Epidermal melanocyte (primary cell): Measurements from ENCODE around the gene C5AR2.
"Not testable (repeated sequence)": the region's sequence is repeated elsewhere in the genome, so short reads cannot be mapped to it uniquely, and the experiment has no call there.

Experiments used
- DNase-seq: peaks from one replicate; pipeline ENCODE4 v3.0.0; 2011; ENCODE audit warnings: low spot score; ENCODE audit not compliant: insufficient read length

The C5AR2 gene

DNA sequence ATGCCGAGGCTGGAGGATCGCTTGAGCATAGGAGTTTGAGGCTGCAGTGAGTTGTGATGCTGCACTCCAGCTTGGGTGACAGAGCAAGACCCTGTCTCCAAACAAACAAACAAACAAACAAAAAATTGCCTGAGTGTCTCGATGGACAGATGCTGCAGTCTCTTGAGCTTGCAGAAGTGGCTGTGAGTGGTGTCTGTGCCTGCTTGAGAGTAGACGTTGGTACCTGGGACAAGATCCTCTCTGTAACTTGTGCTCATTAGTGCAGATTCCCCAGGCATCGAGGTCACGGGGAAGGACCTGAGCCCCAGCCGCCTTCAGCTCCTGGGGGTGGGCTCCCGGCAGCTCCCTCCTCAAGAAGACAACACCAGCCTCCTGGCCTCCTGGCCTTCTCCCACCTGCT is 8.6 kb upstream of the C5AR2 start:
- DNase-seq = no peak

- DNase-seq = no peak
These were observed 8.1 kb upstream of the C5AR2 start for GRCh38 chr19:47323872-47324271.

DNA sequence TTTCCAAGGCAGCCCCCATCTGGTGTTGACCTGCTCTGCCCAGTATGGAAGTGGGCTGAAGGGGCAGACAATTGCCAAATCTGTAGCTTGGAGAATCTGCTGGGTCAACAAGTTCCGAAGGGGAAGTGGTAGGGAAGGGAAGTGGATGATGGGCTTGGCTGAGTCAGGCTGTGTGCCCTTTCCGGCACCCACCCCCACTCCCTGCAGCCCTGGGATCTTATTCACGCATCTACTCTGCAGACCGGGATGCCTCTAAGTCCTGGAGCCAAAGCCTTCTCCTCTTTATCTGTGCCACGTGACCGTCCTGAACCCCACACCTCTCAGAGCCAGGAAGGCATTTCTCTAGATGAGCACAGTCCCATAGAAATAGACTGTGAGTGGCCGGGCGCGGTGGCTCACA is 7.5 kb upstream of the C5AR2 start:
- DNase-seq = no peak

DNA sequence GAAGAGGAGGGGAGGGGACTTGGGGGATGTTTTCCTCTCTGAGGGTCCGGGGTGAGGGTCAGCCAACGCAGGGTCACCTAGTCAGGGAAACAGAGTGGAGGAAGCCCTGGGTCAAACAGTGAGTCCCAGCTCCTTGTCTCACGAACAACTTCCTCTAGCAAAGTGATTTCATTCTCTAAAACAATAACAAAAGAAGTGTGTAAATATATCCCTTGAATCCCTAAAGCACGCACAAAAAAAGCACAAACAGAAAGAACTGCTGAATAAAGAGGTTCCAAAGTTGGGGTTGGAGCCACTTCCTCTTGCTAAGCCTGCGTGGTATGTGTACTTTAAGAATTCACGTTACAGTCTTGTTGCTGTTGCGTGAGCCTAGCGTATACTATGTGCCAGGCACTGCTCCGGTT is 1.5 kb upstream of the C5AR2 start:
- DNase-seq = no peak

DNA sequence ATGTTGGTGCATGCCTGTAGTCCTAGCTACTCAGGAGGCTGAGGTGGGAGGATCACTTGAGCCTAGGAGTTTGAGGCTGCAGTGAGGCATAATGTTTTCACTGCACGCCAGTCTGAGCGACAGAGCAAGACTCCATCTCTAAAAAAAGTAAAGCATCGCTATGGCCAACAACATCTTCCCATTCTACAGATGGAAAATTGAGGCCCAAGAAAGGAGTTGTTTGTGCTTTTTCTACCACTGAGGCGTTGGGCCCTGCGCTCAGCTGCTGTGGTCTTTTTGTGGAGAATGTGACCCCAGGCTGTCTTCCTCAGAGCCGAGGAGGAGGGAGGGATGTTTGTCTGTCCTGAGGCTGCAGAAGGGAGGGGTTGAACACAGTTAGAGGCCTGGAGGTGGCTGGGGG is 485 bp upstream of the C5AR2 start:
- no peak for DNase-seq

- not testable (repeated sequence) for DNase-seq
These were observed 5.1 kb downstream of the C5AR2 start for GRCh38 chr19:47336765-47337718.

DNA sequence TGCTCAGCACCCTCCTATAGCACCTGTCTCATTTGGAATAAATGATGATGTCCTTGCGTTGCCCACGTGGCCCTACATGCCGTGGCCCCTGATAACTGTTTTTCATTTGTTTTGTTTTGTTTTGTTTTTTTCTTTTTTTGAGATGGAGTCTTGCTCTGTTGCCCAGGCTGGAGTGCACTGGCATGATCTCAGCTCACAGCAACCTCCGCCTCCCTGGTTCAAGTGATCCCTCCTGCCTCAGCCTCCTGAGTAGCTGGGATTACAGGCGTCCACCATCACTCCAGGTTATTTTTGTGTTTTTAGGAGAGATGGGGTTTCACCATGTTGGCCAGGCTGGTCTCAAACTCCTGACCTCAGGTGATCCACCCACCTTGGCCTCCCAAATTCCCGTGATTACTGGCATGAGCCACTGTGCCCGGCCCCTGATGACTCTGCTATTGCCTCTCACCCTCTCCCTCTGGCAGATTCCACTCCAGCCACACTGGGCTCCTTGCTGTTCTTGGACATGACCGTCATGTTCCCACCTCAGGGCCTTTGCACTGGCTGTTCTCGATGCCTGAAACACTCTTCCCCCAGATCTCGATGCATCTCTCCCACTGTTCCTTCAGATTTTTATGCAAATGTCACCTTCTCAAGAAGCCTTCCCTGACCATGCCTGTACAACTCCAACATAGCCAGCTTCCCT is 7.4 kb downstream of the C5AR2 start:
- DNase-seq = no peak

DNA sequence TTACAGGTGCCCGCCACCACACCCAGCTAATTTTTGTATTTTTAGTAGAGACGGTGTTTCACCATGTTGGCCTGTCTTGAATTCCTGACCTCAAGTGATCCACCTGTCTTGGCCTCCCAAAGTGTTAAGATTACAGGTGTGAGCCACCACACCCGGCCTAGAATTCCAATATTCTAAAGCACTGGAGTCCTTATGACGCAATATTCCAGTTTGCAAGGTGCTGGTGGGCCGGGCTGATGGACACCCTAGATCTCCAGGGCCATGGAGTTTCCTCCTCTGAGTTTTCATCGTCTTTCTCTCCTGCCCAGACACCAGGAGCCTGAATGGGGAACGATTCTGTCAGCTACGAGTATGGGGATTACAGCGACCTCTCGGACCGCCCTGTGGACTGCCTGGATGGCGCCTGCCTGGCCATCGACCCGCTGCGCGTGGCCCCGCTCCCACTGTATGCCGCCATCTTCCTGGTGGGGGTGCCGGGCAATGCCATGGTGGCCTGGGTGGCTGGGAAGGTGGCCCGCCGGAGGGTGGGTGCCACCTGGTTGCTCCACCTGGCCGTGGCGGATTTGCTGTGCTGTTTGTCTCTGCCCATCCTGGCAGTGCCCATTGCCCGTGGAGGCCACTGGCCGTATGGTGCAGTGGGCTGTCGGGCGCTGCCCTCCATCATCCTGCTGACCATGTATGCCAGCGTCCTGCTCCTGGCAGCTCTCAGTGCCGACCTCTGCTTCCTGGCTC is 8.7 kb downstream of the C5AR2 start:
- no peak for DNase-seq

GRCh38 chr19:47341734-47342133 is 9.8 kb downstream of the C5AR2 start:
- no peak for DNase-seq

DNA sequence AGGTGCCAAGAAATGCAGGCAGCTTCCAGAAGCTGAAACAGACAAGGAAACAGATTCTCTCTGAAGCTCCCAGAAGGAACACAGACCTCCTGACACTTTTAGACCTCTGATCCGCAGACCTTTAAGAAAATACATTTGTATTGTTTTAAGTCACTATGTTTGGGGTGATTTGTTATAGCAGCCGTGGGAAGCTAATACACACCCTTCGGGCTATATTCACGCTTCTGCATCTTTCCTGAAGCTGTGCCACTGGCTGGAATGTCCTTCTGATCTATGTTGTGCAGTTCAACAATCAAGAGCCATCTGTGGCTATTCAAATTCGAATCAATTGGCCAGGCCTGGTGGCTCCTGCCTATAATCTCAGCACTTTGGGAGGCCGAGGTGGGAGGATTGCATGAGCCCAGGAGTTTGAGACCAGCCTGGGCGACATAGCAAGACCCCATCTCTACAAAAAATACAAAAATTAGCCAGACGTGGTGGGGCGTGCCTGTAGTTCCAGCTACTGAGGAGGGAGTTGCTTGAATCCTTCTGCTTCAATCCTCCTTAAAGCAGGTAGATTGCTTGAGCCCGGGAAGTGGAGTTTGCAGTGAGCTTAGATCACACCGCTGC is 11.3 kb downstream of the C5AR2 start:
- no peak for DNase-seq

DNA sequence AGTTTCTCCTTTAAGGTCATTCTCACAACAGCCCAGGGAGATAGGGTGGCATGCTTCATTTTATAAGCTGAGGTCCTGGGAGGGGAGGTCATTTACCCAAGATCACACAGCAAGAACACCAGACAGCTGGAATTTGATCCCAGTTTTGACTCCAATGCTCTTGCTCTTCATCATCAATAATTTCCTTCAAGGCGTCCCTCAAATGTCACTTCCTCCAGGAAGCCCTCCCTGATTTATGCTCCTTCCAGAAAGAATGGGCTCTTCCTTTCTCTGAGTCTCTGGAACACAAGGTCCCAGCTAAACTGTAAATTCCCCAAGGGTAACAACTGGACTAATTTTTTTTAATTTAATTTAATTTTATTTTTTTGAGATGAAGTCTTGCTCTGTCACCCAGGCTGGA is 12.4 kb downstream of the C5AR2 start:
- DNase-seq = no peak

DNA sequence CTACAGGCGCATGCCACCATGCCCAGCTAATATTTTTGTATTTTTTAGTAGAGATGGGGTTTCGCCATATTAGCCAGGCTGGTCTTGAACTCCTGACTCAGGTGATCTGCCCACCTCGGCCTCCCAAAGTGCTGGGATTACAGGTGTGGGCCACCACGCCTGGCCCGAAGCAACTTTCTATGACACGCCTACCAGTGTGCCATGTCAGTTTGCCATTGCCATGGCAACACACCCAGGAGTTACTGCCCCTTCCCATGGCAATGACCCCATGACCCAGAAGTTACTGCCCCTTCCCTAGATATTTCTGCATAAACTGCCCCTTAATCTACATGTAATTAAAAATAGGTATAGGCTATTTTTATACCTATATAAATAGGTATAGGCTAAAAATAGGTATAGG is 14.0 kb downstream of the C5AR2 start:
- not testable (repeated sequence) for DNase-seq

DNA sequence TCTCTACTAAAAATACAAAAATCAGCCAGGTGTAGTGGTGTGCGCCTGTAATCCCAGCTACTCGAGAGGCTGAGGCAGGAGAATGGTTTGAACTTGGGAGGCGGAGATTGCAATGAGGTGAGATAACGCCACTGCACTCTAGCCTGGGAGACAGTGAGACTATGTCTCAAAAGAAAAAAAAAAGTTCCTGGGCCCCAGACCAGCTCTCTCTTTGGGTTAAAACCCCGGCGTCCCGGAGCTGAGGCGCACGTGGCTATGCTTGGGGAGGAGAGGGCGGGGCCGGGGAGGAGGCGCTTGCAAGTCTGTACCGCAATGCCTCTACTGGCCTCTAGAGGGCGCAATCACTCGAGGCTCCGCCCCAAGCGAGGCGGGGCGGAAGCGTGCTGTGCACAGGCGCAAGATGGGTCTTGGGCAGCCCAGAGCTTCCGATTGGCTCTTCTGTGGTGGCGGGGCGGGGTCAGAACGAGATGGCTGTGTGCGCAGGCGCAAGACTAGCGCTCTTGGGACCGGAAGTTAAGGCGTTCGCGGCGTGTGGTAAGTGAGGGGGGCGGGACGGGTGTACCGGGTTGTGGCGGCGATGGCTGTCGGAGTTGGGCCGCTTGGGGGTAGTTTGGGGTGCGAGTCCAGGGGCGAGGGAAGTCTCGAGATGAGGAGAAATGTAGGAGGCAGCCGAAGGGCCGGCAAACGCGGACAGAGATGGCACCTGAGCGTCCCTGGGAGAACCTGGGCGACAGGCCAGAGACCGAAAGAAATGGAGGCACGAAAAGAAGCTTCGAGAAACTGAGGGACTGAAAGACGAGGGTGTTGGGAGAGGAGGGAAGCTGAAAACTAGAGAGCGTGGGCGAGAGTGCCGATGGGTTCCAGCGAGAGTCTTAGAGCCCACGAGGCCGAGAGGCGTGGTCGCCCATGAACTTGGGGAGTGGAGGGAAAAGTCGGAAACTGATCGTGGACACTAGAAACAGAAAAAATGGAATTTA is 17.1 kb downstream of the C5AR2 start, which contains the start of gene DHX34:
Gene DHX34, plus strand, starts transcription at position 497 of the 977 bp plus-strand sequence. CDS start 3,716 bp downstream, outside the sequence.
- DNase-seq = peak; percentile 99

GRCh38 chr19:47350630-47351029 is 18.7 kb downstream of the C5AR2 start:
- no peak for DNase-seq

DNA sequence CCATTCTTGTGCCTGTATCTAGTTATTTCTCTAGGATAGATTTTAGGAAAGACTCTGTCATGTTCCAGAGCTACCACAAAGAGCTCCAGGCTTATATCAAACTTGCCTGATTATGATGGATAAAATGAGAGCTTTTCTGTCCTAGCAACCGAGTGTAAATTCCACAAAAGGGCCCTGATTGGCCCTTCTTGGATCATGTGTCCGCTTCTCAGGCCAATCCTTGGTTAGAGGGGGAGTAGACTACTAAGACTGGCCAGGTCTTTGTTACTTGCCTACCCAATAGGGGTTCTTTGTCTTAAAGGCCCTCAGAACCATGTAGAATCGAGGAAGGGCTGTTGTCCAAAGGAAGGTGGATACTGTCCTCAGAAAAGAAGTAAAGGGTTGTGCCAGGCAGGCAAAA is 19.6 kb downstream of the C5AR2 start:
- DNase-seq = peak; percentile 79

DNA sequence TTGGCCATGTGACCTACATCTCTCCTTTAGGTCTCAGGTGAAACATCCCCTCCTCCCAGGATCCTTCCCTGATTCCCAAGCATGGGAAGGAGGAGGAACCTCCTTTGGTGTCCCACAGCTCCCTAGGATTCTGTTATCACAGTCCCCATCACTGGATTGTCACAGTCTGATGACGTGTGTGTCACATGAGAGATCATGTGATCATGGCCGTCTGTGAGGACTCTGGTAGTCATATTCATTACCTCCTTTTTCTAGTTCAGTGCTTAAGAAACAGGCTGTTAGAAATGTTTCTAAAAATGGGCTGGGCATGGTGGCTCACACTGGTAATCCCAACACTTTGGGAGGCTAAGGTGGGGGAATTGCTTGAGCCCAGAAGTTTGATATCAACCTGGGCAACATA is 20.1 kb downstream of the C5AR2 start:
- DNase-seq = no peak

- DNase-seq = no peak
These were observed 21.3 kb downstream of the C5AR2 start for GRCh38 chr19:47353307-47353712.

GRCh38 chr19:47356900-47357299 is 24.9 kb downstream of the C5AR2 start:
- no peak for DNase-seq

GRCh38 chr19:47357788-47358680 is 26.1 kb downstream of the C5AR2 start:
- DNase-seq = no peak
